HG03139 (cell line): ENCODE results near the gene PPARA.

ENCODE experiments used
- ATAC-seq: cut with Tn5 transposase; IDR thresholded peaks from one replicate; pipeline ENCODE4 v1.9.1; 2021; ENCODE audit not compliant: unreplicated experiment

The PPARA gene

GRCh38 chr22:46269564-46269963, 119.2 kb downstream of the PPARA start:
- ATAC-seq, result no peak

- ATAC-seq, result no peak
Observed at GRCh38 chr22:46272196-46272595, 121.9 kb downstream of the PPARA start.

GRCh38 chr22:46272762-46273431, 122.6 kb downstream of the PPARA start:
- no peak for ATAC-seq

DNA sequence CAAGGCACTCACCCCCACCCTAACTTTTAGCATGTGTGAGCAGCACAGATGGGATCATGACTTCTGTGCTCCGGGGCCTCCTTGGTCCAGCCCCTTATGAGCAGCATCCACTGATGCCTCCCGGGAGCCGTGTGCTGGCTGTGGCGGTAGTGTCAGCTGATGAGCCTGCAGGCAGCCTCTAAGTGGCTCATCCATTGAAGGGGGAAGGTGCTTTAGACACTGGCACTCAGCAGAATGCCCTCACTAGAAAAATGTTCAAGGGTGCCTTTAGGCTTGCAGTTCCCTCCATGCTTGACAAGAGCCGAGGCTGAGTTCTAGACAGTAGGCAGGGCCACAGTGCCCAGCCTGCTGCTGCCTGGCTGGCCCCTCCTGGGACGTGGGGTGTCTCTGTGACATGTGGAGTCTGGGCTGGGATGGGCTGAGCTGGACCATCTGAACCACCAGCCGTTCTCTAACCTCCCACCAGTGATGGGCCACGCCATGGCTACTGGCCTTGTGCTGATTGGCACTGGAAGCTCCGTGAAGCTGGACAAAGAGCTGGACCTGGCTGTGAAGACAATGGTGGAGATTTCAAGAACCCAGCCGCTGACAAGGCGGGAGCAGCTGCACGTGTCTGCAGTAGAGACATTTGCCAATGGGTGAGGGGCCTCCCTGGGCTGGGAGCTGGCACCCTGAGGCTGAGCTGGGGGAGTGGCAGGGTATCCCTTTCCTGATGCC, 123.3 kb downstream of the PPARA start:
- no peak for ATAC-seq

DNA sequence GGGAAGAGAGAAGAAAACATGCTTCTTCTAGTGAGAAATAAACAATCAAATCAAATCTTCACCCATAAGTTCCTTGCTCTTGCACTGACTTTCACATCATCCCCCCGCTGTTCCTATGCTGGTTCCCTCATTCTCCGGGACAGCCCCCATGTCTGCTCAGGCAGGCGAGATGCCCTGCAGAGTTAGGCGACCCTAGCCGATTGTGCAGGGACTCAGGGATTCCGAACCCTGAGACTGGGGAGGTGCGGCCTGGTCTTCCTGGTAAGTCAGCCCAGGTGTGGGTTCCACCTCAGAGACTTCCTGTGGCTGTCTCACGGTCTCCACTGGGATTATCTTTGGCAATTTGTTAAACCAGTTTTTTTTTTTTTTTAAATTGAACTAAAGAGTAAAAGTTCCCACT, 124.1 kb downstream of the PPARA start:
- ATAC-seq, result no peak

DNA sequence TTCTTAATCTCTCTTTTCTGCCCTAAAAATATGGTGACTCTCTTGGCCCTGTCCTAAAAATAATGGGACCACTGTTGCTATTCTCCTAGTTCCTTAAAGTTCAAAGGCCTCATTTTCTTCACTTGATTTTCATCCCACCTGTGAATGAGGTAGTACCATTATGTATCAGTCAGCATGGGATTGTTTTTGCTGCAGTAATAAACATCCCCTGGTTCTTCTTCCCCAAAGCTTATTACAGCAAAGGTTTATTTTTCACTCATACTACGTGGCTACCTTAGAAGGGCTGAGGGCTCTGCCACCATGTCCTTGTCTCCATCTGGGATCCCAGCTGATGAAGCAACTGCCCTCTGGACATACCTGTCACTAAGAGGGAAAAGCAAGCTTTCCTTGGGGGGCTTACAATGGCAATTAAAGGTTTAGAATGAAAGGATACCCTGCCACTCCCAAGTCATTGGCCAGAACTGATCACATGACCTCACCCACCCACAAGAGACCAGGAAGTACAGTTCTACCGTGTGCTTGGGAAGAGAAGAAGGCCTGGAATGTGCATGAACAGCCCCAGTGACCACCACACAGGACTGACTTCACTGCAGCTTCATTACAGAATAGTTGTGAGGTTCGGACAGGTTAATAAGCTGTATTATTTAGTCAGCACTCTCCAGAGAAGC, 125.3 kb downstream of the PPARA start:
- no peak for ATAC-seq

DNA sequence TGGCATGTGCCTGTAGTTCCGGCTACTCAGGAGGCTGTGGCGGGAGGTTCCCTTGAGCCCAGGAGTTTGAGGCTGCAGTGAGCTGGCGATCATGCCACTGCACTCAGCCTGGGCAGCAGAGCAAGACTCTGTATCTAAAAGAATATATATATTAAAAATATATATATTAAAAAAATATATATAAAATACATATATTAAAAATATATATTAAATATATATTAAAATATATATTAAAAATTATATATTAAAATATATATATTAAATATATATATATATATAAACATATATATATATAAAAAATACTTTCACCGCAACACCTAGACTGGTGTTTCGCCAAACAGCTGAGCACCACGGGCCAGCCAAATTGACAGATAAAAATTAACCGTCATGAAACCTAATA, 126.2 kb downstream of the PPARA start:
- ATAC-seq, result no peak

DNA sequence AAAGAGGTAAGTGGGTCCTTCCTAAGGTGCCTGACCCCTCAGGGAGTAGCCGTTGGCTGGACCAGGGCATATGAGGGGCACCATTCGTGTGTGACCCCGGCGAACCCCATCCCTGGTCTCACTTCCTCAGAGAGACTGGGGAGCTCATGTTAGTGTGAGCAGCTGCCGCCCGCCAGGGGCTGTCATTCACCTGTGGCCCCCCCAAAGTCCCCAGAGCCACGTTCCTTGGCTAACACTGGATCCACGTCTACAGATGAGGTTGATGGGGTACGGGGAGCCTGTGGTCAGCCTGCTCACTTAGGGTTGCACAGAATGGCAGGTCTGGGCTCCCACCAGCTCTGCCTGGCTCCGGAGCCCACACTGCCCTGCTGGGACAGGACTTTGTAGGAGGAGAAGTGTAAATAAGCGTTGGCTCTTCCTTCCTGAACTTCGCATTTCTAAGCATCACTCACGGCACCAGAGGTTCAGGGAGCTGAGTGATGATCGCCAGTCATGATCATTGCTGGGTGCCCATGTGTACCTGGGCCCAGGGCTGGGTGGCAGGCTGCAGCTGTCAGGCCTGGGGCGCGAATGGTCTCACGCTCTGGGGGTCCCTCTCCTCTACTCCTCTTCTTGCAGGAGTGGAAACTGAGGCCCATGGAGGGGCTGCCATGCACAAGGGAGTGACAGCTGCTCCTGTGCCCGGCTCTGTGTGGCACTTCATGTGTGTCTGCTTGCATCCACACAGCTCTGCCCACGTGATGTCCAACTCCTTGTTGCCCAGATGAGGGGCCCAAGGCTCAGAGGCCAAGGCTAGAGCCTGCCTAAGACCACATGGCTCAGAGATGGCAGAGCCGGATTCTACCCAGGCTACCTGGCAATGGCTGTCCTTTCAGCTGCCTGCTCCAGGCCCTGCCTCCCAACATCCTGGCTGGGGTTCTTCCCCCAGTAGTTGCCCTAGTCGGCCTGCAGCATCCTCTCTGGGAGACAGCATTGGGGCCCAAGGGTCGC, 128.6 kb downstream of the PPARA start:
- ATAC-seq, result no peak

DNA sequence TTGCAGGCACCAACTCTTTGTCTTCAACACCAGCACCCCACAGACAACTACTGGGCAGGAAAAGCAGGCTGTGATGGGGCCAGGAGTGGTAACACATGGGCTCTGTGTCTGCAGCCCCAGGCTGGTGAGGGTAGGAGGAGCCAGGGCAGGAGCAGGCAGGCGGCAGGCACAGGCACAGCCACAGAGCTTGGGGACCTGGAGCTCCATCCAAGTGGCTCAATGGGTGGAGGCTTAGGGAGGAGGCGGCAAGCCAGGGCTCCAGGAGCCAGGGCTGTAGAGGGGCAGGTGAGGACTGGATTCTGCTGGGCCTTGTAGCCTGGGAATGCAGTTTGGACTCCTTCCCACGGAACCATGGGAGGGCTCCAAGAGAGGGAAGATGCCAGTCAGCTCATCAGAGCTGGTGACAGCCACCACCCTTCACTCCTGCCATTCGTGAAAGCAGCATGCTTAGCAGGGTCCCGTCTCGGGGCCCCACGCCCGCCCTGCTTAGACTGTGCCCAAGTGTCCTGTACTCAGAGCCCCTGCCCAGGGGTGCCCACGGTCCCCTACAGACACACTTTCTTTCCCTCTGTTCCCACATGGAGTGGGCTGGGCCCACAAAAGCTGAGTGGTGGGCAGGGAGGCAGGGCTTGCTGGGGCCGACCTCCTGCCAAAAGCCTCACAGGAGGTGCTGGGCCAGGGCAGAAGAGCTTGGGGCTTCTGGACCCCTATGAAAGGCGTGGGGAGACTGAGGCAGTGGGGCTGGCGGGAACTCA, 129.9 kb downstream of the PPARA start:
- no peak for ATAC-seq

GRCh38 chr22:46280999-46281623, 130.8 kb downstream of the PPARA start:
- ATAC-seq, result no peak

DNA sequence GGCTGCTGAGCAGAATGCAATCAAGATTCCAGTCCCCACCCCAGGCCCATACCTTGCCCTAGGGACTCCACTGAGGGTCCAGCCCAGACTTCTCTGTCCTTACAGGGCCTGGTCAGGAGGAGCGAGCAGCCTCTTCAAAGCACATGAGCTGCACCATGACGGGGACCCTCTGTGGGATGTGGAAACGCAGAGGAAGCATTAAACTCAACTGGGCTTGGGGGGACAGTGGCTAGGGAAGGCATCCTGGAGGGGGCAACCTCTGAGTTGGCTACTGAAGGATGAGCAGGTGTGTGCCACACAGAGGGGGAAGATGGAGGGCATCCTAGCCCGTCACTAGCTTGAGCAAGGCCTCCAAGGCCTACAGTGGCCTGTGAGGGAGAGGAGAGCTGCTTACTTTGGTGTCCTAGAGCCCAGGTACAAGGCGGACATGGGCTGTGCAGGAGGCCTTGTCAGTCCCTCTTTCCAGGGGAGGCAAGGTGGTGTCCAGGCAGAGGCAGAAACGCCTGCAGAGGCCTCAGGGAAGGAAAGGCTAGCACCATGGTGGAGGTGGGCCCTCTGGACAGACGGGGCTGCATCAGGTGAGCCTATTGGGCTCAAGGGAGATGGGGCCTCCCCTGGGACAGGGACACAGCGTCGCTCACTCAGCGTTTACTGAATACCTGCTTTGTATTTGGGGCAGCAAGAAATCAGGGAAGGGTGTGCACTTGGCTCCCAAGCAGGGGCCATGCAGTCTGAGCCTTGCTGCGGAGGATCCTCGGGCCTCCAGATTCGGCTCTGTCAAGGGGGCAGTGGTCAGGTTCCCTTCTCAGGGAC, 131.7 kb downstream of the PPARA start:
- ATAC-seq, result no peak

GRCh38 chr22:46286006-46286405, 135.7 kb downstream of the PPARA start:
- no peak for ATAC-seq

- no peak for ATAC-seq
Observed at GRCh38 chr22:46286941-46287872, 136.9 kb downstream of the PPARA start.

DNA sequence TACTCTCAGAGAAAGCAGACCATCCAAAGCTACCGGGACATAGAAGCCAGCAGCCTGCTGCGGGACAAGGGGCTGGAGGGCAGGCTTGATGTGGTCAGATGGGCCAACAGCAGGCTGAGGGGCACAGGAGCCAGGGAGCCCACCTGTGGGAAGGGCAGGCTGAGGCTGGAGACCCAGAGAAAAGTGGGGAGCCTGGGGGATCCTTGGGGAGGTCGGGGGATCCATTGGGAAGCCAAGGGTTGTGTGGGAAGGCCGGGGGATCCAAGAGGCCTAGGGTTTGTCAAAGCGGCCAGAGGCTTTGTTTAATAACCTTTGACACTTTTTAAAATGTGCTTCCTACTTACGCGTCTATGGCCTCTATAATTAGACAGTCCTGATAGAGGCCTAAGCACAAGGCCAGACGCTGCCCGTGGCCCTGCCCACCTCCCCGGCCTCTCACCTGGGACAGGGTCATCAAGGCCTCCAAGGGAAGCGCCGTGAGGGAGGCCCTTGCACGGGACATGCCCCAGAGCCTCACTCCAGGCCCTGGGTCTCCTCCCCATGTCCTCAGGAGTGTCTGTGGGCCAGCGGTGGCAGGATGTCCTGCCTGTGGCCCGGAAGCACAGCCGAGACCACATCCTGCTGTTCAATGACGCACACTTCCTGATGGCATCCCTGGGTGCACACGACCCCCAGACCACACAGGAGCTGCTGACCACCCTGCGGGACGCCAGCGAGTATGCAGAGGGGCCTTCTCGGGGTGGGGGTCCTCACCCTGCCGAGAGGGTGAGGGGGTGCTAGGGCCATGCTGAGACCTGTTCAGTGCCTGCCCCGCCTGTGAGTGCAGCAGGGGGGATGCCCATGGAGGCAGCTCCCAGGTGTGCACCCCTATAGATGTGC, 137.8 kb downstream of the PPARA start:
- no peak for ATAC-seq

GRCh38 chr22:46288846-46289243, 138.5 kb downstream of the PPARA start:
- no peak for ATAC-seq

GRCh38 chr22:46289244-46289891, 139.0 kb downstream of the PPARA start:
- ATAC-seq, result no peak
